Measurements from ENCODE around the gene NEK6.

Gene NEK6

DNA sequence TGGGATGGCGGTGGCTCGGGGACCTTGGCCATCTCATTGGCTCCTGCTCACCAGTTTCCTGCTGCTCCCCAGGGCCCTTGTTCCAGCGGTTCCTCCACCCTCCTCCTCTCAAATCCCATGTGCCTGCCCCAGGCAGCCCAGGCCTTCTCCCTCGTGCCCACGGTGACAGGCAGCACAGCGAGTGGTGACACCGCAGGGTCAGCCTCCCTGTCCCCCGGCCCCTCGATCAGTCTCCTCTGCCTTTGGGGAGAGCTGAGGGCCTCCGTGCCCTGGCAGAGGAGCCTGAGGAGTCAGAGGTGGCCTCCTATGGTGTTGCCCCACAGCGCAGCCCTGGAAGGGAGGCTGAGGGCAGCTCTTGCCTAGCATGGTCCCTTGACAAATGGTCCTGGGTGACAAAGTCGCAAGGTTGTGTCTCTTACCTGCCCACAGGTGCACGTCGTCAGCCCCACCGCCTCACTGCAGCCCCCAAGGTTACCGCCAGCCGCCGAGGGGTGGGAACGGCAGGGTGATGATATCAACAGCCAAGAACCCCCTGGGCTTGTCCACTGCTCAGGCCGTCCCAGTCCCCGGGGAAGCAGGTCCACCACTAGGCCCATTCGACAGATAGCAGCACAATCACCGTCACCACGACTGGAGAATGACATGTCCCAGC lies 49.8 kb downstream of the NEK6 start:
- H3K4me3 ChIP-seq (ENCODE audit: low read length), result no peak overlapping the region
- TF ChIP-seq, protein P1, sequence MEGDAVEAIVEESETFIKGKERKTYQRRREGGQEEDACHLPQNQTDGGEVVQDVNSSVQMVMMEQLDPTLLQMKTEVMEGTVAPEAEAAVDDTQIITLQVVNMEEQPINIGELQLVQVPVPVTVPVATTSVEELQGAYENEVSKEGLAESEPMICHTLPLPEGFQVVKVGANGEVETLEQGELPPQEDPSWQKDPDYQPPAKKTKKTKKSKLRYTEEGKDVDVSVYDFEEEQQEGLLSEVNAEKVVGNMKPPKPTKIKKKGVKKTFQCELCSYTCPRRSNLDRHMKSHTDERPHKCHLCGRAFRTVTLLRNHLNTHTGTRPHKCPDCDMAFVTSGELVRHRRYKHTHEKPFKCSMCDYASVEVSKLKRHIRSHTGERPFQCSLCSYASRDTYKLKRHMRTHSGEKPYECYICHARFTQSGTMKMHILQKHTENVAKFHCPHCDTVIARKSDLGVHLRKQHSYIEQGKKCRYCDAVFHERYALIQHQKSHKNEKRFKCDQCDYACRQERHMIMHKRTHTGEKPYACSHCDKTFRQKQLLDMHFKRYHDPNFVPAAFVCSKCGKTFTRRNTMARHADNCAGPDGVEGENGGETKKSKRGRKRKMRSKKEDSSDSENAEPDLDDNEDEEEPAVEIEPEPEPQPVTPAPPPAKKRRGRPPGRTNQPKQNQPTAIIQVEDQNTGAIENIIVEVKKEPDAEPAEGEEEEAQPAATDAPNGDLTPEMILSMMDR (conservative IDR thresholded peaks at IDR 0.05; ENCODE audit: low read depth, low read length), result no peak

DNA sequence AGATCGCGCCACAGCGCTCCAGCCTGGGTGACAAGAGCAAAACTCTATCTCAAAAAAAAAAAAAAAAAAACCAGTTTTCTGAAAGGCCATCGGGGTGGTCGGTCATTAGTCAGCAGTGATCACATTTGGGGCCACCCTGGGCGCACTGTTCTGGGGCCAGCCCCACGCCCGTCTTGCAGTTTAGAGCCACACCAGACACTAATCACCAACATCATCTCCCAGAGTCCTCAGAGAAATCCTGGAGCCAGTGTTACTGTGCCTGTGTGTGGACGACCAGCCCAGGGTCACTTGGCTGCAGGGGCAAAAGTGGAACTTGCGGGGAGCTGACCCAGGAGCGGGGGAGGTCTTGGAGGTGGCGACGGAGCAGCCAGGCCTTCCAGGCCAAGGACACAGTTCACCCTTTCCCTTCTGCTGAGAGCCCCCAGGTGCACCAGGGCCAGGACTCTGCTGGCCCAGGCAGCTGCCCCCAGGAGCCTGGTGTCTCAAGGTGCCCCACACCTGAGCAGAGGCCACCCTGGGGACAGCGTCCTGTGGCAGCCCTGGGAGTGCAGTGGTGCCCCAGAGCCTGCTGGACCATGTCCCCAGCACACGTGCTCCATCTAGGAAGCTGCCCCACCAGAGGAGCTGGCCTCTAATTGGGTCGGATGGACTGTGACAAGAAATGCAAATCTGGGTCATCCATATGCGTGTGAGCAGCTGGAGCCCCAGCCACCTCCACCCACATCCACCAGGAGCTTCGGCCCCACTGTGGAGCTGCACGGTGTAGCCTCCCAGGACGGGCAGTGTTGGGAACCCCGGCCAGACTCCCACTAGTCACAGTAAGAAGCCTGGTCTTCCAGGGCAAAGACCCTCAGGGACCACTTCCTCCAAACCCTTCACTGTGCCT lies 51.1 kb downstream of the NEK6 start:
- no peak for DNase-seq (ENCODE audit: low read depth)
- TF ChIP-seq, protein P1 (conservative IDR thresholded peaks at IDR 0.05; ENCODE audit: low read depth, low read length), result no peak
- no peak overlapping the region for H3K4me3 ChIP-seq (ENCODE audit: low read length)

More for the DNA sequence above, 49.8 kb downstream of the NEK6 start:
- no peak for DNase-seq (ENCODE audit: low read depth)

DNA sequence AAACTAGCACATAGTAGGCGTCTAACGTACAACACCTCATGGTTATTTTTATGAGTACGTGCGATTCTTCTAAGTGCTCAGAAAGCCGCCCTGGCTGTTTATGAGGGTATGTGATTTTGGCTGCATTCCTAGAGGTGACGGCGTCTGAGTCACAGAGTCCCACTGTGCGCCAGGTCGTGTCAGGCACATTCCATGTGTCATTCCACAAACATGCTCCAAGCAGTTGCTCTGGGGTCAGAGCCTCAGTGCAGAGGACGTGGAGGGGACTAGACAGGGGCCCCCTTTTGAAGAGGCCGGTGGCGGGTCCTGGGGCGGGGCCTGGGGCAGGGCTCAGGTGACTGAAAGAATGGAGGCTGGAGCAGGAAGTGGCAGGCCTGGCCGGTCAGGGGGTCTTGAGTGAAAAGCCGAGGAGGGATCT lies 51.9 kb downstream of the NEK6 start:
- H3K4me3 ChIP-seq (ENCODE audit: low read length), result no peak overlapping the region
- peak; percentile 99 for DNase-seq (ENCODE audit: low read depth)
- TF ChIP-seq, protein P1 (conservative IDR thresholded peaks at IDR 0.05; ENCODE audit: low read depth, low read length), result no peak

DNA sequence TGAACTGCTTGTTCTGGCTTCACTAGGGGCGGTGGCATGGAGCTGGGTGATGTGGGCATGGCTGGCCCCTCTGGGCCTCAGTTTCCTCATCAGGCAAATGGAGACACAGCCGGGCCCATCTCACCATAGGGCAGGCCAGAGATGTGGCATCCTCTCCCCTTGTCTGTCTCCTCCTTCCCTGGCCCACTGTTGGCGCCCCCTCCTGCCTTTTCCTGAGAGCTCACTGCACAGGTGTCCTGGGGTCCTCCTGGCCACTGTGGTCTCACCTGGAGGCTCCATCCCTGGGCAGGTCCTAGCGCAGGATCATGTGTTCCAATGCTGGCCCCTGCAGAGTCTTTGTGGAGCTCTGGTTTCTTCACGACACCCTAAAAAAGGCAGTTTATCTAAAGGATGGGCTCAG lies 53.5 kb downstream of the NEK6 start:
- TF ChIP-seq, protein P1 (conservative IDR thresholded peaks at IDR 0.05; ENCODE audit: low read depth, low read length), result peak; percentile 20
- H3K4me3 ChIP-seq (ENCODE audit: low read length), result no peak overlapping the region
- DNase-seq (ENCODE audit: low read depth), result no peak

DNA sequence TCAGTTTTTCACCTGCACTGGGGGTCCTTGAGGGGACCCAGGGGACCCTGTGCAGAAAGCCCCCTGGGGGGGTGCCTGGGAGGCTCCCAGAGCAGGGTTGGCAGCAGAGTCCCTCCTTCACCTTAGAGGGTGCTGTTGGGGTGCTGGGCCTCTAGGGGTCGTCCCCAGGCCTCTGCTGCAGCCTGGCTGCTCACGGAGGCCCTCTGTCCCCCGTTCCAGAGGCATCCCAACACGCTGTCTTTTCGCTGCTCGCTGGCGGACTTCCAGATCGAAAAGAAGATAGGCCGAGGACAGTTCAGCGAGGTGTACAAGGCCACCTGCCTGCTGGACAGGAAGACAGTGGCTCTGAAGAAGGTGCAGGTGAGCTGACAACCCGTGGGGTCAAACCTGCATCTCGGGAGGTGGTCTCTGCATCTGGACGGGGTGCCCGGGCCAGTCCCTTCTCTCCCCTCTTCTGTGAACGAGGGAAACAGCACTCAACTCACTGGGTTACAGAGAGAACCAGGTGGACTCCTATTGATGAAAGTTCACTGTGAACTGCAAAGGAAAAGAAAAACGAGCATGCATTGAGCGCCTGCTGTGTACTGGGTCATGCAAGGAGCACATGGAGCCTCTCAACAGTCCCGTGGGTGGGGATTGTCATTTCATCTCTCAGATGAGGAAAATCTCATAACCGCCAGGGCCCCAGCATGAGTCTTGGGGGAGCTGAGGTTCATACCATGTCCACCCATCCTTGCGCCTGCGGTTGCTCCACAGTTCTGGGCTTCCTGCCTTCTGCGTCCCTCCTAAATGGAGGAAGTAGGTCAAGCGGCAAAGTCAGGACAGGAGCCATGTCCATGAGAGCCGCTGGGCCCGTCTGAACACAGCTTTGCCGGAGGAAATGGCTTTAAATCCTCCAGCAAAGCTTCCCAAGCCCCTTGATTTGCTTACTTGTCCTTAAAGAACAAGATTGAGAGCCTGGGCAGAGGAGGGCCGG lies 54.8 kb downstream of the NEK6 start:
- no peak overlapping the region for H3K4me3 ChIP-seq (ENCODE audit: low read length)
- TF ChIP-seq, protein P1 (conservative IDR thresholded peaks at IDR 0.05; ENCODE audit: low read depth, low read length), result peak; percentile 35
- DNase-seq (ENCODE audit: low read depth), result no peak

DNA sequence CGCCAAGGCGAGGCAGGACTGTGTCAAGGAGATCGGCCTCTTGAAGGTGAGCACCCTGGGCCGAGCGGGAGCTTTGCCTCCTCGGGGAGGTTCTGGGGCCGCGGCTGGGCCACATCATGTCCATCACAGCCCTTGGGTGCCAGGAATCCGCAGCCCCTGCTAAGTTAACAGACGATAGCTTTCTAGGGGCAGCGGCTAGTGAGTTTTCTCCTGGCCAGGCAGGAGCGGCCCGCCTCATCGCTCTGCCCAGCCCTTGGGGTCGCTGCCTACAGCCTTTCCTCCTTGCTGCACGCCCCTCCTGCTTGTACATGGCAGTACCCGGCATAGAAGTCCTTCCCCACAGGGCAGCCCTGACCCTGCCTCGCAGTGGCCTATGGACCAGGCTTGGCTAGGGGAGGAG lies 56.2 kb downstream of the NEK6 start:
- TF ChIP-seq, protein P1 (conservative IDR thresholded peaks at IDR 0.05; ENCODE audit: low read depth, low read length), result no peak
- DNase-seq (ENCODE audit: low read depth), result no peak
- no peak overlapping the region for H3K4me3 ChIP-seq (ENCODE audit: low read length)

All from retinal pigment epithelial cell (primary cell).